Esophagus squamous epithelium (tissue), 4 donors: ENCODE results near the gene ASTN2.

Source experiments
- POLR2A ChIP-seq, 4 donors: fragments of 450-650 bp; IDR thresholded peaks; one replicate each; pipeline ENCODE4 v1.6.1; 2017; ENCODE audit warnings: antibody characterized with exemption in 4 of 4, mild to moderate bottlenecking in 4 of 4, moderate library complexity in 3 of 4
- TF ChIP-seq, protein P1 (sequence below), 6 experiments: fragments of 450-650 bp in 4 of 6; fragments of 200-600 bp in 2 of 6; sonication (generic) in 2 of 6; IDR thresholded peaks; one replicate each; pipeline ENCODE4 v1.5.1; 2016 to 2019; ENCODE audit warnings: antibody characterized with exemption in 6 of 6, mild to moderate bottlenecking in 4 of 6, moderate library complexity in 4 of 6

DNA sequence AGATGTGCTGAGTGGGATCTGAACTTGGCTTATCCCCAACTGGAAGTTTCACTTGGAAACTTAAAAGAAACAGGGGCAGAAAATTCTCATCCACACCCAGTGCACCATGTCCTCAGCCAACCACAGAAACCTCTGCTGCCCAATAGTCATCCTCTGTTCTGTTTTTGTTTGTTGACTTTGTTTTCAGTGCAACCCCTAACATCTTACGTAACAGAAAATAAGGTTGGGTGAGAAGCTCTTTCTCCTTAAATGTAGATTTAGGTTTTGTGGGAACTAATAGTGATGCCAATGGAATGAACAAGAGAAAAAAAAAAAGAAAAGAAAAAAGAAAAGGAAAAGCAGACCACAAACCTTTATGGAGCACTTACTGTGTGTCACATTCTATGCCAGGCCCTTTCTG lies 998.4 kb downstream of the ASTN2 start:
- TF ChIP-seq, protein P1, sequence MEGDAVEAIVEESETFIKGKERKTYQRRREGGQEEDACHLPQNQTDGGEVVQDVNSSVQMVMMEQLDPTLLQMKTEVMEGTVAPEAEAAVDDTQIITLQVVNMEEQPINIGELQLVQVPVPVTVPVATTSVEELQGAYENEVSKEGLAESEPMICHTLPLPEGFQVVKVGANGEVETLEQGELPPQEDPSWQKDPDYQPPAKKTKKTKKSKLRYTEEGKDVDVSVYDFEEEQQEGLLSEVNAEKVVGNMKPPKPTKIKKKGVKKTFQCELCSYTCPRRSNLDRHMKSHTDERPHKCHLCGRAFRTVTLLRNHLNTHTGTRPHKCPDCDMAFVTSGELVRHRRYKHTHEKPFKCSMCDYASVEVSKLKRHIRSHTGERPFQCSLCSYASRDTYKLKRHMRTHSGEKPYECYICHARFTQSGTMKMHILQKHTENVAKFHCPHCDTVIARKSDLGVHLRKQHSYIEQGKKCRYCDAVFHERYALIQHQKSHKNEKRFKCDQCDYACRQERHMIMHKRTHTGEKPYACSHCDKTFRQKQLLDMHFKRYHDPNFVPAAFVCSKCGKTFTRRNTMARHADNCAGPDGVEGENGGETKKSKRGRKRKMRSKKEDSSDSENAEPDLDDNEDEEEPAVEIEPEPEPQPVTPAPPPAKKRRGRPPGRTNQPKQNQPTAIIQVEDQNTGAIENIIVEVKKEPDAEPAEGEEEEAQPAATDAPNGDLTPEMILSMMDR (IDR thresholded peaks at IDR 0.05) = no peak
- no peak for TF ChIP-seq POLR2A (IDR thresholded peaks at IDR 0.05)
